NCI-H69 (cell line): ENCODE measurements around the gene PHKB.

Source experiments
- DNase-seq: peaks from one replicate; lab custom pipeline; 2025; lab: John Stamatoyannopoulos, UW

The PHKB gene

DNA sequence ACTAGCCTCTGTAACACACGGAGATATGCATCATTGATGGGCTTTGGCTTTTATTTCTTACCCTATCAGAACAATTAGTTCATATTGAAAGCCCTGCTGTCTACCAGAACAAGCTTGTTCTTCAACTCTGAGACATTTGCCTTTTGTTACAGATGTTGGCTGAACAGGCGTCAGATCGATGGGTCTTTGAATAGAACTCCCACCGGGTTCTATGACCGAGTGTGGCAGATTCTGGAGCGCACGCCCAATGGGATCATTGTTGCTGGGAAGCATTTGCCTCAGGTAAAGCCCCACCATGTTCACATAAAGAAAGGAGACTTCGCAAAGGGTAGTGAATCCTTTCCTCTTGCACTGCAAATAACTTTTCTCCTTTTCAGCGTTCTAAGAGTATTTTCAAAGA, 232.1 kb downstream of the PHKB start:
- no peak for DNase-seq

DNA sequence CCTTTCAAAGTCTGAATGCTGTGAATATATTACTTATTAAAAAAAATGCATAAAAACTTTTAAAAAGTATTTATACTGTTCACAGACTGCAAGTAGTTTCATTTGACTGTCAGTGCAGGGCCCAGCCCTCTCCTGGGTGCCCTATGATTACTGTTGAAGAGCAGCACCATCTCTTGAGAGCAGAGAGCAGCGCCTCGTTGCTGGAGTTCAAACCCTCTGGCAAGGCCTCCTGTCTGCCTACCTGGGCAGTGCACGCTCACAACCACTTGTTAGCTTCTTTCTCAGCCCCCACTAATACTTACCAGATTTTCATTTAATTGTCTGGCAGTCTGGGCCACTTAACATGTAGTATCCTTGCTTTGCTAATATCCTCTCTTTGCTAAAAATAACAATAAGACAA, 233.4 kb downstream of the PHKB start:
- no peak for DNase-seq

DNA sequence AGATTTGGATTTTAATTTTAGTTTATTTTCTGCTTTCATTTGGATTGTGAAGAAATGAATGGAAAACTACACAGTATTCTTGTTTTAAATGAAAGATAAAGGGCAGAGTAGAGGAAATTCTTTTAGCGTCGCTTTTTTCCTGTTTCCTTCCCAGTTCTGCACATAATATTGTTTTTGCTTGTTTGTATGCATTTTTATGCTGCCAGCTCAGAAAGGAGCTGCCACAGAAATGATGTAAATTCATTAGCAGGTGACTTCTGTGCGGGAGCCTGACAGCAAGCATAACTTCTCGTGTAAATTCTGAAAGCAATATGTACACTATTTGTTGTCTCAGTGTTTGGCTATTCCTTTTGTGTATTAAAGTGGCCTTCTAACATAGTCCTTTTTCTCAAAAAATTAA, 234.6 kb downstream of the PHKB start:
- DNase-seq: no peak

DNA sequence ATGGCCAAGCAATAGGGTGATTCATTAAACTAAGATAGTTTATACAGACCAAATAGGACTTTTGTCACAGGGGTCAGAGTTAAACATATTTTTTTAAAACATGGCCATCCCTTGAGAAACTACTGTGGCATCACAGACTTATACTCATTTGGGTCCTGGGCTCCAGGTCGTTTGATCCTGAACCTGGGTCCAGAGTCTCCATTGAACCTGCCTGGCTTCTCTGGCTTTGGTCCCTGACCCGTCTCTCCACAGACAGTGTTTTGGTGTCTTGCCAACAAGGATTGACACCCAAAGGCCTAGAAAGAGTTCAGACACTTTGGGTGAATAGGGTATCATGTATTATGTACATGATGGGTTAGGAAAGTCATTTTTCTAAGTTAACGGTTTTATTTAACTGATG, 236.7 kb downstream of the PHKB start:
- no peak for DNase-seq

GRCh38 chr16:47699106-47699505, 238.0 kb downstream of the PHKB start:
- peak; percentile 0 for DNase-seq

DNA sequence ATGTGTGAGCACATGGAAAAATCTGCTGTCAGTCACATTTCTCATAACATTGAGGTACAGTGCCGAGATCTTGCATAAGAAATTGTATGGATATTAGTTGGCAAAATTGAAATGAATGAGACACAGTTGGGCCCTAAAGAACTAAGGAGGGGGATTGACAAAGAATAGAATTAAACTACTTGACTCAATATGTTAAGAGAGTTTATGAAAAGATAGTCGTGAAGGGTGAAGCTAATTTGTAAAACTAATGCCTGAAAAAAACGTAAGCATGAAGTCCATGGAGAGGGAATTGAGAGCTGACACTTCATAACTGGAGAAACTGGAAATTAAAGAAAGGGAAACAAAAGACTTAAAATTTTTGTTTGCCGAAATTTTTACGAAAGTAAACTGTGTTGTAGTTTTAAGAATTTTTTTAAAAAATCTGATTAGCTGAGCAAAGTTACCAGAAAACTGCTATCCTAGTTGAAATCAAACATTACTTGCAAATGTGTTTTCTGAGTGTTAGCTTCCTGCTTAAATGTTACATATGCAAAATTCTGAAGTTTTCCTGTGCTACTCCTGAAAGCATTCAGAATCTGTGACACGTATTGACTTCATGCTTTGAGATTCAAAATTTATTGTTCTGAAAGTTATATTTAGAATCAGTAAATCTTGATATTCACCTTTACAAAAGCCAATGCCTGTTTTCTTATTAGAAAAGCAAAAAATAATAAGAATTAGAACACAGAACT, 239.9 kb downstream of the PHKB start:
- DNase-seq: no peak

GRCh38 chr16:47705266-47705665, 244.1 kb downstream of the PHKB start:
- no peak for DNase-seq

- no peak for DNase-seq
These were observed 250.7 kb downstream of the PHKB start for GRCh38 chr16:47711809-47712208.

DNA sequence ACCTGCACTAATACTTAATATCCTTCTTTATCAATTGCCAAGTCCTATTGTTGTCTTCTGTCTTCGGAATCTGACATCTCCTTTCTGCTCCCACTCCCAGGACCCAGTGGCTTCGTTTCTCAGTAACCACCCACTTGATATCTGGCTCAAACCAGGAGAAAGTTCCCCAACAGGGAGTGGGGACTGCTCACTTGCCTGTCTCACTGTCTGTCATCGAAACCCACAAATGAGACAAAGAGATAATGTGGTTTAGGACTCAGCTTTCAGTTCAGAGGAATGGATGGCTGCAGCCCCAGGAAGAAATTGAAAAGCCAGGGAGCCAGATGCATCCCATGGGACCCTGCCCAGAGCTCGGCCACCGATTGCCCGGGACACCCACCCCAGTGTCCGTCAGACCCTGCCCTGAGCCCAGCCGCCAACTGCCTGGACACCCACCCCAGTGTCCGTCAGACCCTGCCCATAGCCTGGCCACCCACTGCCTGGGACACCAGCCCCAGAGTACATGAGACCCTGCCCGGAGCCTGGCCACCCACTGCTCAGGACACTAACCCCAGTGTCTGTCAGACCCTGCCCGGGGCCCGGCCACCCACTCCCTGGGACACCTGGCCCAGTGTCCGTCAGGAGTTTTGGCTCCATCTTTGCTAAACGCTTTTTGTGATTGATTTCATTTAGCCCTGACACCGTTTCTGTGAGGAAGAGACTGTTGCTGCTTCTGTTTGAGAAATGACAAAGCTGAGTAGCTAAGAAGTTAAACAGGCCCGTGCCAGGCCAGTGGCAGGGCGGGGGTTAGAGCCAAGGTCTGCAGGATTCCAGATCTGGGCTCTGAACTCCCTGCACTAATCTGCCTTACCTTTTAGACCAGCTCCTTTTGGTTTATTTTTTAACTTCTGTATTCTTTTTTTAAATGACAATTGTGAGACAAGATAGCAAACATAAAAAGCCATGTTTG, 251.4 kb downstream of the PHKB start:
- DNase-seq: no peak

DNA sequence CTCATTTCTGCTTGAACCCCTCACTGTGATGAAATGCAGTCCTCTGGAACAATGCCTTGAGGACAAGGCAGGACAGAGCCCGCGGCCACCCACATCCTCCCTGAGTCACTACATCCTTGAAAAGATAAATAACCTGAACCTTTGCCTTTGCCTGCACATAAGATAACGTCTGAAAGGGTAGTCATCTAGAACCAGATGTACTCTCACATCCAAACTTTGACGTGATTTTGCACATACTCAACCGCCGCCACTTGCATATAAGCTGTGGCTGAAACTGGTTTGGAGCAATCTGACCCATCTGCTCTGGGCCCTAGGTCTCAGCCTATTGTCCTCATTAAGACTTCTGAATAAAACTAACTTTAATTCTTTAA, 252.1 kb downstream of the PHKB start:
- no peak for DNase-seq

DNA sequence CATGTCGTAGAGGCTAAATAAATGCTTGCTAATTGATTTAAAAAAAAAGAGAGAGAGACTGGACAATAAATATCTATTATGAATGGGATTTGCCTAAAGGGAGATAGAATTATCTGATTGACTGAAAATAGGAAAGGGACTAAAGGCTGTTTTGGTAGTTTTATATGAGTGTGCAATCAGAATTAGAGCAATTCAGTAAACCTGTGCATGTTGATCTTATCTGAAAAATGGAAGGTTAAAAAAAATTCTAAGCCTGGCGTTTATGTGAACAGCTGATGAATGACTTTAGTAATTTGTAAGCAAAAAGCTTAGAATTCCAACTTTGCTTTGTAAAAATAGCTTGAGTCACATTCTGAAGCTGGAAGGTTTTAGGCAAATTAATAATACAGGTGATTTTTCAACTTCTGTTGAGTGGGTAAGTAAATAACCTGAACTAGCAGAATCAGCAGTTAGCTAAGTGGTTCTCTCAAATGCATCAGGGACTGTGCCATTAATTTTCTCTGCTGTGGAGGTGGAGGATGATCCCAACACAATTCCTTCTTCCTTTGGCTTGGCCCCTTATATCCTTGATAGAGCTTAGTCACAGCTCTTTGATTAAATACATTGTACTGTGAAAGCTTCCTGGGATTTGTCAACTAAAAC, 254.4 kb downstream of the PHKB start:
- no peak for DNase-seq

GRCh38 chr16:47716571-47716970, 255.4 kb downstream of the PHKB start:
- DNase-seq: no peak

- DNase-seq: no peak
These were observed 258.6 kb downstream of the PHKB start for GRCh38 chr16:47719713-47720112.

GRCh38 chr16:47721006-47721637, 260.0 kb downstream of the PHKB start:
- no peak for DNase-seq

DNA sequence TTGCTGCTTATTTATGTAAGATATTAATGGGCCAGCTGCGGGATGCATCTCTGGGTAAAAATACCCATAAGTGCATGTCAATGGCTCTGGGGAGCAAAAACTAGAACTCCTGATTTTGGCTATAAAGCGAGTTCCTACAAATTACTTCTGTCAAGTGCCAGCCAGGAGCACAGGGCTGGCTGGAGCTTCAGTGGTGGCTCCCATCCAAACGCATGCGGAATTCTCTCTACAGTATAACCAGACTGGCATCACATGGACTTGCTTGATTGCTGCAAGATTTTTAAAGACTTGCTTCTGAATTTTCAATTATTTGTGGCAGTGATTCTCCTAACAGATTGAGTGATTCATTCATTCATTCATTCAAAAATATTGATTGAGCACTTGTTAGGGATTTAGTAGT, 260.9 kb downstream of the PHKB start:
- DNase-seq: no peak

DNA sequence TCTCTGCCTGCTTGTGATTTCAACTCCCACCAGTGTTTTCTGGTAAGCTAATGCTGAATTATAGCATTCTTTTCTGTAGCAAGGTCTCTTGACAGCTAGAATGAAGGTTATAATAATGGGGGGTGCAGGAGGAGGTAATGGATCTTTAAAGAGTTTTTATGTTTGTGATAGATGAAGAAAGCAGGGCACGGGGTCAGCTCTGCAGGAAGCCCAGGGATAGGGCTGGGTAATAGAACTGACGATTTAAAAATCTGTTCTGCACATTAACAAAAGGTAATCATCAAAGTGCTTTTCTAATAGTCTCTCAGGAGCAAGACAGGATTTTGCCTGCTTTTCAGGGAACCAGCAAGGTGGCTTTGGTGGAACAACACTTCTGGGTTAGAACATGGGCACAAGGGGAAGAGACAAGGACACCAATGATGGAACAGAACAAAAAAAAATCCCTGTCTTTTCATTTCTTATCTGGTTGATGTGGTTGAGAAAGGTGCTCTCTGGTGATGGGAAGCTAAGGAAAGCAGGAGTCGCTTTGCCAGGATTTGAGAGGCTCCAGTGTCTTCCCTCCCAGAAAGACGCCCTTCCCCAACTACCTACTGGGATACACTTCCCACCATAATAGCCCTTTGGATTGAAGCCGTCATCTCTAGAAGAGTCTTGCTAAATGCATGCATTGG, 263.1 kb downstream of the PHKB start:
- no peak for DNase-seq

DNA sequence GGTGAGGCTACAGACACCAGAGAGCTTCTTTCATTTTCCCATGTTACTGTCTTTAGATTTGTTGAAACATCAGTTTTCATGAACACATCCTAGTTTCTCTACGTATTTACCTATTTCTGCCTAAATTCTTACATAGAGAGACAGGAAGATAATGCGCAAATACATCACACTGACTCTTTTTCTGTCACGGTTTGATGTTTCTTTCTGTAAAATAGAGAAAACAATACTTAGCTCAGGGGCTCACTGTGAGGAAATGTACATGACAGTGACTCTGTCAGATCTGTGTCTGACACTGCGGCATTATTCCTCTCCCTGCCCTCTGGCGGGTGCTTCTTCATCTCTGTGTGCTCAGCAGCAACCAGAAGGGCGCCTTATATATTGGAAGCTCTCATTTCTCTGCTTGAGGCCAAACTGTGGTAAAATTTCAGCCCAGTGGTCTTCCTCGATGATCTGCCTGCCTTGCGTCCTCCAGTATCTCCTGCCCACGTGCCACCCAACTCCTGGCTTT, 264.1 kb downstream of the PHKB start:
- DNase-seq: no peak

DNA sequence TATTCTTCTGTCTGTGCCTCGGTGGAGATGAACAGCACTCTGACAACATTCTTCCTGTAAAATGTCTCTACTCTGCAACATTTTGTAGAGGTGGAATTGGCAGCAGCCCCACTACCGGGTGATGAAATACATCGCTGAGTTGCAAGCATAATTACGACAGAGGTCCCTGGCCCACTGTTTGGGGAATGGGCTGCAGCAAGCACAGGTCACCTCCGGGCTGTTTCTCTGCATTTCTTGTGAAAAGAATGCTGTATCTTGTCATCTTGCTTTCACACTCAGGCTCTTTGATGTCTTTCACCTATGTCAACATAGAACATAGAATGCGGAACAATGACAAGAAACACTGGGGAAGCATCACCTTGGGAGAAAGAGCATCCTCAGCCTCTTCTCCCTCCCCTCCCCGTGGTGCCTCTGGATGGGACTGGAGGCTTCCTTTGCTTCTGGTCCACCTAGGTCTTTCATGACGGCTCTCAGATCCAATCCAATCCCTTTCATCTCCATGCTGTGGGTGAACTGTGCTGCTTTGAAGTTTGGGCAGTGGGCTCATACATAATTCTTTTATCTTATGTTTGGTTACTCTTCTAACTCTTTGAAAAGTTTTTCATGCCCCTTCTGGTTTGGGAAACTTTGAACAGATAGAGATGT, 265.0 kb downstream of the PHKB start:
- DNase-seq: no peak

- no peak for DNase-seq
These were observed 266.0 kb downstream of the PHKB start for GRCh38 chr16:47727131-47727530.

DNA sequence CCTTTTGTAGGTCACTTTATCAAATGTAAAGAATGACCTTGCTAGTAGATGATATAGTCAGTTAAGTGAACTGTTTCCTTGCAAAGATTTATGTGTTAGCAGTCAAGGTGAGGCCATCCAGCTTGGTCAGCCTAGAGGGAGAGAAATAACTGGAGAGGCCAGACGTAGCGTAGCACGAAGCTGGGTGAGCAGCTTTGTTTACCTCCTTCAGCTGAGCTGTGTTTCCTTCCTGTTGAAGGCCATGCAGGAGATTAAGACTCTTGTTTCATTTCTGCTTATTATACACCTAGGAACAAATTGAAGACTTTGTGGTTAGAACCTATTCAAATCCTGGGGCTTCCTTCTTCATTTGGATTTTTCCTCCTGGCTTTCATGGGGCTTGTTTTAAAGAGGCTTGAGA, 267.1 kb downstream of the PHKB start:
- no peak for DNase-seq

GRCh38 chr16:47729701-47730100, 268.6 kb downstream of the PHKB start:
- no peak for DNase-seq
